PFSK-1 (cell line): ENCODE measurements around the gene ERGIC2.

Source experiments
- TAF1 ChIP-seq: IDR thresholded peaks from 2 replicates; pipeline ENCODE4 v1.6.1; 2012; ENCODE audit warnings: low read length, control low read depth, borderline replicate concordance; ENCODE audit not compliant: insufficient read depth
- TF ChIP-seq, protein P1 (sequence below), 2 experiments: IDR thresholded peaks; 2 replicates each; pipeline versions ENCODE4 v1.6.1 to v1.8.0; 2011 to 2012; ENCODE audit warnings: low read depth in 2 of 2, low read length in 2 of 2, control low read depth in 1 of 2, inconsistent platforms in 1 of 2, mild to moderate bottlenecking in 1 of 2, moderate library complexity in 1 of 2; ENCODE audit not compliant: insufficient read depth in 1 of 2

DNA sequence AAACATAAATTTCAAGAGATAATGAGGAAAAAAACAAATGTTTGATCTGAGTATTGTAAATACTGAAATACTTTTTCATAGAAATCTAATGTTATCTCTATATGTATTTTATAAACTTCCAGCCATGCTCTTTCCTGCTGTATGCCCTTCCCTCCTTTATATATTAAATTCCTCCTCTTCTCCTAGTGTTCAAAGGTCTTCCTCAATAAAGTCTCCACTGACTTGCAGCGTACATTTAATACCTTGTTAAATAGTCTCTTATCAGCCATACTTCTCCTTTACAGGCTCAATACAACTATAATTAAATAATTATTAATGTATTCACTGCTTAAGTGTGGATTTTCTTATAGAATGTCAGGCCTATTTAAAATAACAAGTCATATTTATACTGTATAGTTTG is 26.0 kb downstream of the ERGIC2 start:
- TF ChIP-seq, protein P1, sequence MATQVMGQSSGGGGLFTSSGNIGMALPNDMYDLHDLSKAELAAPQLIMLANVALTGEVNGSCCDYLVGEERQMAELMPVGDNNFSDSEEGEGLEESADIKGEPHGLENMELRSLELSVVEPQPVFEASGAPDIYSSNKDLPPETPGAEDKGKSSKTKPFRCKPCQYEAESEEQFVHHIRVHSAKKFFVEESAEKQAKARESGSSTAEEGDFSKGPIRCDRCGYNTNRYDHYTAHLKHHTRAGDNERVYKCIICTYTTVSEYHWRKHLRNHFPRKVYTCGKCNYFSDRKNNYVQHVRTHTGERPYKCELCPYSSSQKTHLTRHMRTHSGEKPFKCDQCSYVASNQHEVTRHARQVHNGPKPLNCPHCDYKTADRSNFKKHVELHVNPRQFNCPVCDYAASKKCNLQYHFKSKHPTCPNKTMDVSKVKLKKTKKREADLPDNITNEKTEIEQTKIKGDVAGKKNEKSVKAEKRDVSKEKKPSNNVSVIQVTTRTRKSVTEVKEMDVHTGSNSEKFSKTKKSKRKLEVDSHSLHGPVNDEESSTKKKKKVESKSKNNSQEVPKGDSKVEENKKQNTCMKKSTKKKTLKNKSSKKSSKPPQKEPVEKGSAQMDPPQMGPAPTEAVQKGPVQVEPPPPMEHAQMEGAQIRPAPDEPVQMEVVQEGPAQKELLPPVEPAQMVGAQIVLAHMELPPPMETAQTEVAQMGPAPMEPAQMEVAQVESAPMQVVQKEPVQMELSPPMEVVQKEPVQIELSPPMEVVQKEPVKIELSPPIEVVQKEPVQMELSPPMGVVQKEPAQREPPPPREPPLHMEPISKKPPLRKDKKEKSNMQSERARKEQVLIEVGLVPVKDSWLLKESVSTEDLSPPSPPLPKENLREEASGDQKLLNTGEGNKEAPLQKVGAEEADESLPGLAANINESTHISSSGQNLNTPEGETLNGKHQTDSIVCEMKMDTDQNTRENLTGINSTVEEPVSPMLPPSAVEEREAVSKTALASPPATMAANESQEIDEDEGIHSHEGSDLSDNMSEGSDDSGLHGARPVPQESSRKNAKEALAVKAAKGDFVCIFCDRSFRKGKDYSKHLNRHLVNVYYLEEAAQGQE (IDR thresholded peaks at IDR 0.05; ENCODE audit: insufficient read depth in 1 of 2, low read depth in 2 of 2, low read length in 2 of 2): no peak
- TF ChIP-seq TAF1: no peak
